ENCODE data around the gene RHOF. TPM values are rescaled to one million over a fixed set of nuclear protein-coding genes. Genes with fewer than 3 reads are reported as not detected.

RHOF gene
- total RNA-seq, 1 experiment from 2014 or later: 29.1 TPM

- peak overlapping the region; percentile 86 to 96 for H3K4me3 Mint-ChIP-seq
- DNase-seq: no peak
Measured at GRCh38 chr12:121805171-121806008, 11.9 kb upstream of the RHOF start.

More at GRCh38 chr12:121805171-121806008, 11.9 kb upstream of the RHOF start:
- Histone ChIP-seq H3K4me1 (ENCODE audit: insufficient read depth, low read length) (peaks cover 2% of the 10 kb centered on the region; the same call in 1 of the 2 replicates), H3K4ac (ENCODE audit: low read depth, low read length) (no peak overlapping the region), H2BK12ac (ENCODE audit: insufficient read length, low read depth, low read length) (no peak overlapping the region), H3K23ac (ENCODE audit: insufficient read length, low read depth, low read length) (no peak overlapping the region), H2BK120ac (ENCODE audit: low read depth, low read length, poor library complexity, severe bottlenecking) (no peak overlapping the region), H3K27ac (ENCODE audit: insufficient read length, low read depth, low read length) (no peak overlapping the region), H3K79me1 (ENCODE audit: insufficient read depth, low read depth, low read length, poor library complexity, severe bottlenecking) (no peaks in the 10 kb centered on the region), H3K27me3 (ENCODE audit: insufficient read depth, low read length) (no peaks in the 10 kb centered on the region), H2AK5ac (ENCODE audit: insufficient read length, low read length) (no peak overlapping the region), H4K5ac (ENCODE audit: insufficient read length, low read depth, low read length) (no peak overlapping the region), H3K79me2 (ENCODE audit: insufficient read depth, low read length) (no peaks in the 10 kb centered on the region; the same call in 1 of the 2 replicates), H4K8ac (replicated peaks; ENCODE audit: insufficient read length, low read depth, low read length) (no peak overlapping the region), H2BK20ac (ENCODE audit: low read depth, low read length, poor library complexity, severe bottlenecking) (no peak overlapping the region), H2AFZ (ENCODE audit: low read length) (no peak overlapping the region), H4K91ac (ENCODE audit: insufficient read length, low read depth, low read length) (no peak overlapping the region), H3K9me3 (ENCODE audit: control insufficient read depth, low read depth, low read length) (no peaks in the 10 kb centered on the region), H2BK5ac (ENCODE audit: insufficient read length, low read length) (no peak overlapping the region), H4K20me1 (ENCODE audit: control insufficient read depth, insufficient read depth, insufficient read length) (no peaks in the 10 kb centered on the region), H3K18ac (ENCODE audit: insufficient read length, low read depth, low read length) (no peak overlapping the region), H3T11ph (ENCODE audit: low read length) (no peak overlapping the region), H3K56ac (ENCODE audit: insufficient read length, low read depth, low read length) (no peak overlapping the region), H3K14ac (ENCODE audit: insufficient read depth, low read length) (no peak overlapping the region), H3K4me2 (ENCODE audit: insufficient read depth, insufficient read length, low read length) (peak overlapping the region; percentile 52), H2BK15ac (ENCODE audit: low read depth, low read length) (no peak overlapping the region), H3K9ac (ENCODE audit: extremely low read depth, insufficient read length, low read length) (peak overlapping the region; percentile 42), H3K23me2 (ENCODE audit: insufficient read length, low read depth, low read length, poor library complexity, severe bottlenecking) (peaks cover 19% of the 10 kb centered on the region)
- no peak for TF ChIP-seq CTCF (conservative IDR thresholded peaks at IDR 0.05)
- H3K36me3 Mint-ChIP-seq (ENCODE audit: insufficient read depth in 1 of 3, low read depth in 3 of 3): peaks cover 20 to 38% (median 37%) of the 10 kb centered on the region in 3 experiments
- peaks cover 26 to 32% of the 10 kb centered on the region in 2 experiments for H3K4me1 Mint-ChIP-seq
- H3K27me3 Mint-ChIP-seq (ENCODE audit: low read depth): no peaks in the 10 kb centered on the region; the same call in 1 of the 2 replicates
- no CpG with 5 or more reads among the region's 45 CpGs for WGBS (ENCODE audit: extremely low coverage, insufficient read length, low lambda C conversion rate)
- no peaks in the 10 kb centered on the region for H3K9me3 Mint-ChIP-seq
- H3K27ac Mint-ChIP-seq: peak overlapping the region in 1 of 3 experiments; percentile 77; a peak in 2 of 7 replicates
